HG03565 (cell line): ENCODE data around the gene METRN.
"Not testable (repeated sequence)": the region's sequence is repeated elsewhere in the genome, so short reads cannot be mapped to it uniquely, and the experiment has no call there.

Experiments
- ATAC-seq: cut with Tn5 transposase; IDR thresholded peaks from one replicate; pipeline ENCODE4 v1.9.1; 2021; ENCODE audit warnings: mild to moderate bottlenecking, moderate library complexity; ENCODE audit not compliant: unreplicated experiment

METRN gene

GRCh38 chr16:751152-752006 is 36.5 kb downstream of the METRN start:
- no peak for ATAC-seq

GRCh38 chr16:752007-752312 is 37.0 kb downstream of the METRN start:
- no peak for ATAC-seq

- not testable (repeated sequence) for ATAC-seq
These were observed 39.2 kb downstream of the METRN start for GRCh38 chr16:754121-754607.

- ATAC-seq, result no peak
These were observed 39.7 kb downstream of the METRN start for GRCh38 chr16:754656-755055.

GRCh38 chr16:756428-756827 is 41.5 kb downstream of the METRN start:
- no peak for ATAC-seq

- no peak for ATAC-seq
These were observed 44.4 kb downstream of the METRN start for GRCh38 chr16:759110-759910.

GRCh38 chr16:760065-760464 is 45.1 kb downstream of the METRN start:
- no peak for ATAC-seq

GRCh38 chr16:760545-761343 is 45.8 kb downstream of the METRN start, which contains the start of gene MSLN:
Gene MSLN, plus strand, starts transcription at chr16:760734. Its CDS starts 1,947 bp downstream, at chr16:762681.
- ATAC-seq, result no peak

- no peak for ATAC-seq
These were observed 47.0 kb downstream of the METRN start for GRCh38 chr16:761625-762513.

GRCh38 chr16:762595-763268 is 47.8 kb downstream of the METRN start:
- ATAC-seq, result no peak

- no peak for ATAC-seq
These were observed 48.7 kb downstream of the METRN start for GRCh38 chr16:763369-764183.

GRCh38 chr16:764184-764750 is 49.3 kb downstream of the METRN start:
- no peak for ATAC-seq

GRCh38 chr16:764848-765487 is 50.0 kb downstream of the METRN start:
- ATAC-seq, result no peak

GRCh38 chr16:765488-765865 is 50.6 kb downstream of the METRN start:
- no peak for ATAC-seq

GRCh38 chr16:766008-766819 is 51.3 kb downstream of the METRN start:
- no peak for ATAC-seq

- no peak for ATAC-seq
These were observed 52.1 kb downstream of the METRN start for GRCh38 chr16:766820-767640.
